Right ventricle myocardium superior (tissue), 1 donor: ENCODE measurements around the gene CCDC157. TPM values are rescaled to one million over a fixed set of nuclear protein-coding genes. Genes with fewer than 3 reads are reported as not detected.

Experiments
- ATAC-seq: fragments of 200-7000 bp; cut with Tn5 transposase; one replicate; pipeline ENCODE4 v1.9.1; 2020; ENCODE audit warnings: mild to moderate bottlenecking; ENCODE audit not compliant: poor library complexity
- DNase-seq: peaks from one replicate; pipeline ENCODE4 v3.0.0-alpha.2; 2020
- intact Hi-C: fragments of 100-400 bp; cut with DNase I; formaldehyde crosslinking; loops from one replicate; pipeline ENCODE4 v1.11.2; 2022
- total RNA-seq: library from RNA; stranded (reverse); fragmentation: NEBNext Ultra II Directional; extraction: Animal tissue kit (Norgen Biotek cat#: 25700); gene quantifications from one replicate; pipeline ENCODE4 v1.2.1, GENCODE V29; 2021
- donor health status: DM: no; HTN: yes; CAD: no; lungs with severe emphysema.

Gene CCDC157
- total RNA-seq, 1 donor from 2014 or later = 0.51 TPM

DNA sequence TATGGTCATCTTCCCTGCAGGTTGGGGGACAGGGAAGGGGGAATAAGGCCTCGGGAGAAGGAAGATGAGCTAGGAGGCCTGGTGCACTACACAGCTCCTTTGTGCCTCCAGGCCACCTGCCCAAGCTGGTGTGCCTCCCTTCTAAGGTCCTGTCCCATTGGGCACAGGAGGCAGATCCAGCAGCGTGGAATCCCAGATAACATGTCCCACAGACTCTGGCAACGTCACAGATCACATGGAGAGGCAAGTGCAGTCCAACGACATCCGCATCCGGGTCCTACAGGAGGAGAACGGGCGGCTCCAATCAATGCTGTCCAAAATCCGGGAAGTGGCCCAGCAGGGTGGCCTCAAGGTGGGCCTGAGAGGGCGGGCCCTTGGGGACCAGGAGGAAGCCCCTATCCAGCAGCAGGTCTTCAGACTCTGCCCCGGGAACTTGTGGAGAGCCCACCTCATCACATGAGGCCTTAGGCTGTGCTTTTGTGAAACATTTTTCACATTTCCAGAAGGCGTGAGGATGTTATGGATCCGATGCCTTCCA lies 18.6 kb downstream of the CCDC157 start:
- no peak for ATAC-seq
- intact Hi-C loops = no loop called here
- no peak for DNase-seq

DNA sequence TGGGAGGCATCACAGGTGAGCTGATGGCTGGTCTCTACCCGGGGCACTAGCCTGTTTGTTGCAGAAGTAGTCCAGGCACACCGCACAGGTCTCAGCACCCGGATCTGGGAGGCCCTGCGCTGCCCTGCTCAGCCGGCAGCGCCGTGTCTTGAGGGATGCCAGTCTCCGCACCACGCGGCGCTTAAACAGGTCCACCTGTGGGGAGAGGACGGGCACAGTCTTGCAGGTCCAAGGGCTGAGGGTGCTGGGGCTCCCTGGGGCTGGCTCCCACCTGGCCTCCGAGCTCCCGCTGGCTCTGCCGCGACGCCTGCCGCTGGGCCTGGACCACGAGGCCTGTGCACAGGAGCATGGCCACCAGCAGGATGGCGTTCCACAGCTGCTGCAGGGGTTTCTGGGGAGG lies 23.2 kb downstream of the CCDC157 start:
- ATAC-seq = no peak
- intact Hi-C loops = no loop called here
- DNase-seq = no peak

DNA sequence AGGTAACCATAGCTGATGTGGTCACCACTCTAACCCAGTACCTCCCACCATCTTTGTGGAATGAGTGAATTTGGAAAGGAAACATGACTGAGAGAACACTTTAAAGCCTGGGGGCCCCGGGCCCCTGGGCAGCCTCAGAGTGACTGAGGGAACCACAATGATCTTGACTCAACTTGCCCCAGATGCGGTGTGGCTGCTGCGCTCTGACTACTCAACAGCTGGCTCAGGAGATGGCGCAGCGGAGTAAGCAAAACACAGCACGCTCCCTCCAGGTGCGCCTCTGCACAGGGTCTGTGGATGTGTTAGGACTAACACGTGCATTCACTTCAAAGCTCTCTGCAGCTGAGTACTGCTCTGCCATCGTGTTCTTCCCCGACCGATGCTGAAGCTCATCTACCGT lies 24.5 kb downstream of the CCDC157 start:
- no peak for ATAC-seq
- DNase-seq = no peak
- intact Hi-C loops = no loop called here

DNA sequence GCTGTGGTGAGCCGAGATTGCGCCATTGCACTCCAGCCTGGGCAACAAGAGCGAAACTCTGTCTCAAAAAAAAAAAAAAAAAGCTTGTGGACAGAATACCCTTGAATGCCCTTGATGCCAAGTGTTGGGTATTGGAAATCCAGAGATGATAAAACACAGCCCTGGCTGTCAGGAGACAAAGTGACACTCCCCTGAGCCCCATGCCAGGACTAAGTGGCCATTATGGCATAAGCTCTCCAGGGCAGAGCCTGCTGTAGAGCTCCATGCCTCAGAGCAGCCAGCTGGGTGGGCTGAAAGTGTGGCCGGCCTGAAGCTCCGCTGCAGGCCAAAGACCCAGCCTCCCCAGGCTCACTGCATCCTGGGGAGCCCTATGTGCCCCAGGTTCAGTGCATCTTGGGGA lies 25.5 kb downstream of the CCDC157 start:
- DNase-seq (no peak), ATAC-seq (peak; percentile 43)
- intact Hi-C loops = no loop called here

DNA sequence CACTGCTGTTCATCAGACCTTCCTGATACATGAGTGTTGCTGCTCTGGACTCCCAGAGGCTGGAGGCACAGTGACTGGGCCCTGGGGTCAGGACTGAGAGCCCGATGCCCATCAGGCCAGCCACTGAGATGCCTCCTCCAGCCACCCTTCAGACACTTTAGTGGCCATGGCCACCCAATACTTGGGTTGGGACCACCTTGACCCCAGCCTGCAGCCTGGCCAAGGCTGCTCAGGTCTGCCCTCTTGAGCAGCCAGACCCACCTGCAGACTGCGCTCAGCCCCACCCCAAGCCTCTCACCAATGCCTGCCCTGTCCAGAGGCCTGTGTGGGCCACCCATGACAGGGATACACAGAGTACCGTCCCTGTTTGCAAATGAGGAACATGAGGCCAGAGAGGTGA lies 26.3 kb downstream of the CCDC157 start:
- no peak for ATAC-seq
- intact Hi-C loops = no loop called here
- DNase-seq = no peak

DNA sequence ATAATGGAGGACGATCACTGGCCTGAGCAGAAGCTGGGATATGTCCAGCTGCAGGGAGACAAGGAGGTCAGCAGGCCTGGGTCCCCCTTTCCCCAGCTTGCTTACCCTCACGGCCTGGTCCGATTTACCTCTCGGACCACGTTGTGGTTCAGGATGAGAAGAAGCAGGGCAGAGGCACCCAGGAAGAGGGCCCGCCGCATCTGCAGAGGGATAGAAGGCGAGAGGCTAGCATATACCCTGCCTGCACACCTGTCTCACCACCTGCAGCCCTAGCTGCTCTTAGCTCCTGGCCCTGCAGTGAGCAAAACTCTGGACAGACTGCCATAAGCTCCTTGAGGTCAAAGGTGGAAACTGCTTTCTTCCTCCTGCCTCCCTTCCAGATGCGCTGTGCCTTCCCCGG lies 29.1 kb downstream of the CCDC157 start:
- ATAC-seq (no peak), DNase-seq (no peak)
- intact Hi-C loops = loop anchor here (5.0 kb wide), 2 partner anchors 124 to 279 kb away; no protein-coding TSS in a partner anchor

DNA sequence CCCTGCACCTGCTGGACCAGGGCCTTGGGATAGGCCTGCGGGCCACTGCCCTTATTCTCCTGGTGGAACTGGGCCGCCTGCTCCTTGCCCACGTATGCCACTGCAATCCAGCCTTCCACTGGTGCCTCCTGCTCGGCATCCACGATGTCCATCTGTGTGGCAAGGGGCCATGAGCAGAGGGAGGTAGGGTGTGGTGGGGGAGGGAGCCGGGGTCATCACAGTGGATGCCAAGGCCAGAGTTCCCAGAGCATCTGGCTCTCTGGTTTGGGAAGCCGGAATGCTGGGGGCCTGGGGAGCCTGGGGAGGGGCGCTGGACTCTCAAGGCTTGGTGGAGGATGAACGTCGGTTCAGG lies 29.8 kb downstream of the CCDC157 start:
- intact Hi-C loops = loop anchor here (5.0 kb wide), 2 partner anchors 124 to 279 kb away; no protein-coding TSS in a partner anchor
- DNase-seq (no peak), ATAC-seq (no peak)

DNA sequence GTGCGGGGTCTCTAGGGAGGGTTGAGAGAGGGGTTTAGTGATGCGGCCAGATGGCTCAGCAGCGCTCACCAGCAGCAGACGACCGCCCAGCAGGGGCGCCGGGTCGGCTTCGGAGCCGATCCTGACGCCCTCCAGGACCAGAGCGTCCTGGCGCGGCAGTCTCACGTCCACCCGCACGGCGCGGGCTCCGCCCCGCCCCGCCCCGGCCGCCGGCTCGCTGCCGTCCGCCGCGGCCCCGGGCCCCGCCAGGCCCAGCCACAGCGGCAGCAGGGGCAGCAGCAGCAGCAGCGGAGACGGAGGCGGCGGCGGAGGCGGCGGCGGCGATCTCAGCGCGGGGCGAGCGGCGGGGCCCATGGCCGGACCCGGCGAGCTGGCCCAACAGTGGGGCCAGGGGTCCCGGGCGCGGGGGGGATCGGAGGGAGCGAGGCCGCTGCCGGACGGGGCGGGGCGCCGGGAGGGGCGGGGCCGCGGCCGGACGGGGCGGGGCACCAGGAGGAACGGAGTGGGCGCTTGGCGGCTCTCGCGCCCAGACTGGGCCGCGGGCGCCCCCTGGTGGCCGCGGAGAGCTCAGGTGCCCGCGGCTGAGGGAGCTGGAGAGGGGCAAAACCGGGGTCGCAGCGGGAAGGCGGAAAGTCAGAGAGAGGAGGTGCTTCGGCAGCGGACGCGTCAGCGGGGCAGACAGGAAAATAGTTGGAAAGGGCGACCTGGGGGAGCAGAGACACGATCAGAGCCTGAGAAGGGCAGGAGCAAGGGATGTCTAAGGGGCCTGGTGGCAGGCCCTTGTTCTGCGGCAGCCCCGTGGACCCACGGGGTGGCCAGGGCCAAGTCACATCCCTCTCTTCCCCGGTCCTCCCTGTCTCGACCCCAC lies 30.4 kb downstream of the CCDC157 start, which contains the start of gene RNF215:
RNF215 (minus strand) TSS at position 452 of the 868 bp plus-strand sequence; CDS start at position 354, 98 bp downstream.
- ATAC-seq = peak; percentile 97
- intact Hi-C loops = loop anchor here (1.0 to 5.0 kb wide), 3 partner anchors 99 to 280 kb away; no protein-coding TSS in a partner anchor
- peak; percentile 90 for DNase-seq

DNA sequence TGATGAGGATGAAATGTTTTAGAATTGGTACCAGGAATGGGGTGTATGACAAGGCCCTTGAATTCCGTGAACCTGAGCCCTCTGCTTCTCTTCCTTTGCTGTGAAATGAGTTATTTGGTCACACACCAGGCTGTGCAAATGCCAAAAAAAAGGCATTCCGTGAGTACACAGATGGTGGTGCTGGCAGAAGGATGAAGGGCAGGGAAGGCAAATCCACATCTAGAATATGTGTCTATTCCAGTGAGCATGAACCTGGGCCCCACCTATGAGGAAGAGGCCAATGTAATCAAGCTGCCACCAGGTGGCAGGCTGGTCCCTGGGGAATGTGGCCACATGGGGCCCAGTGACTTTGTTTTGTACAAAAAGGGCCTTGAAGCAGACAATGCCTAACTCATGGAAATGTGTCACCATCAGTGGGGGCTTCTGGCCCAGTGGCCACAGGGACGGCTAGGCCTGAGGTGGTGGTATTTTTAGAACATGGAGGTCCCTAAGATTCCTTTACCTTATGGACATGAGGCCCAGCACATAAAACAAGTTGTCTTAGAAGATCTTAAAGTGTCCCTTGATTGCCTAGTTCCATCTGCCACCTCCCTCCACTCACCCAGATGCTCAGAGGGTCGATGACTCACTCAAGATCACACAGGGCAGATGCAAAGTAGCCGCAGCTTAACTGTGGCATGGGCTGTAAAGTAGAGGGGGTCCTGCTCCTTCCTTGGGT lies 34.3 kb downstream of the CCDC157 start:
- ATAC-seq (peak; percentile 29), DNase-seq (peak; percentile 79)
- intact Hi-C loops = loop anchor here (2.0 kb wide), 1 partner anchor 96 kb away; no protein-coding TSS in a partner anchor

DNA sequence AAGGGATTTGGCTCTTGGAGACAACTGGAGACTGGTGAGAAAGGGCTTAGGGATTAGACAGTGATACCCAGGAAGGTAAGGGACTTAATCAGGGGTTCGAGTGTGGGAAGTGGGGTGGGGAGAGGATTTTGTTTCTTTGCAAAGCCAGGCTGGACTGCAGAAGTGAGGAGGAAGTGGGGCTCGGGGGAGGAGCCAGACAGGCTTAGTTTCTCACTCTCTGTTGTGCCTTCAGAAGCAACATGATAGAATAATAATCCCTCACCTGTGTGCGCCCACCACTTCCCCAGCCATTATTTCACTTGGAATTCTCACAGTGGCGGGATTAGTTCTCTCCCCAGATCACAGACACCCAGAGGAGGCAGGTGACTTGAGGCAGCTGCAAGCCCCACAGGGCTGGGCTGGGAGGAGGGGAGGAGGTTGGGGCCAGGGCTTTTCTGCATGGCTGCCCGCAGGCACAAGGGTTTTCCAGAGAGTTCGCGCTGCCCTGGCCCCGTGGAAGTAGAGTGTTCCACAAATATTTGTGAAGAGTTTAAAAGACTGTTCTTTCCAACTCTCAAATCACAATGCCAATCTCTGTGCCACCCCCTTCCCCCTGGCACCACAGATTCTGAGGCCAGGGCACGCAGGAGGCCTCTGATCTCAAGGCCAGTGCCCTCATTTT lies 36.0 kb downstream of the CCDC157 start:
- ATAC-seq (no peak), DNase-seq (no peak)
- intact Hi-C loops = no loop called here

DNA sequence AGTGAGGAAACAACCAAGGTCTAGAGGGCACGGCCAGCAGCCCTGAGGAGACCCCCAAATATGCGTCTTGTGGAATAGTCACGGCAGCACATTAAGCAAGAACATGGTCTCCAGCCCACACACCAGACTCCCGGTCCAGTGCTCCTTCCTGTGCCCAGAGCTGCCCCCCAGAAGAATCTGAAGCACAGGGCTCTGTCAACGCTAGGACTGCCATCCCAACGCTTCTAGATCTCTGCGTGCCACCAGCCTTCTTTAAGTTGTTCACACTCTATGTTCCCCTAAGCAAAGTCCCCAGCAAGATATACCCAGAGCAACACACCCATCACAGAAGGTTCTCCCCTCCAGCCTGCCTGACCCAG lies 36.5 kb downstream of the CCDC157 start:
- no peak for DNase-seq
- intact Hi-C loops = no loop called here
- ATAC-seq = no peak

DNA sequence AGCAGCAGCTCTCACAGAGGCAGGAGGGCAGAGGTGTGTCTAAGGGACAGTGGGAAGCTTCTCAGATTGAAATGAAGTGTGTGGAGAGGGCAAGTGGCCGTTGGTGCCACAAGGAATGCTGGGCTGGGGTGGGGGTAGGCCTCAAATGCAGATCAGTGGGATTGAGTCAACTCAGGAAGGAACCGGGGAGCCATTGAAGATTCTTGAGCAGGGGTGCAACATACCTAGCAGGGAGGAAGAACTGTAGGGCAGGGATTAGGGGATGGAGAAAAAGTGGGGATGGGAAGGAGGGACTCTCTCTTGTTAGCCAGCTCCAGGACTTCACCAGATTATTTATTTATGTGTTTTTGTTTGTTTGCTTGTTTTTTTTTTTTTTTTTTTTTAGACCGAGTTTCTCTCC lies 37.1 kb downstream of the CCDC157 start:
- DNase-seq (no peak), ATAC-seq (no peak)
- intact Hi-C loops = no loop called here

DNA sequence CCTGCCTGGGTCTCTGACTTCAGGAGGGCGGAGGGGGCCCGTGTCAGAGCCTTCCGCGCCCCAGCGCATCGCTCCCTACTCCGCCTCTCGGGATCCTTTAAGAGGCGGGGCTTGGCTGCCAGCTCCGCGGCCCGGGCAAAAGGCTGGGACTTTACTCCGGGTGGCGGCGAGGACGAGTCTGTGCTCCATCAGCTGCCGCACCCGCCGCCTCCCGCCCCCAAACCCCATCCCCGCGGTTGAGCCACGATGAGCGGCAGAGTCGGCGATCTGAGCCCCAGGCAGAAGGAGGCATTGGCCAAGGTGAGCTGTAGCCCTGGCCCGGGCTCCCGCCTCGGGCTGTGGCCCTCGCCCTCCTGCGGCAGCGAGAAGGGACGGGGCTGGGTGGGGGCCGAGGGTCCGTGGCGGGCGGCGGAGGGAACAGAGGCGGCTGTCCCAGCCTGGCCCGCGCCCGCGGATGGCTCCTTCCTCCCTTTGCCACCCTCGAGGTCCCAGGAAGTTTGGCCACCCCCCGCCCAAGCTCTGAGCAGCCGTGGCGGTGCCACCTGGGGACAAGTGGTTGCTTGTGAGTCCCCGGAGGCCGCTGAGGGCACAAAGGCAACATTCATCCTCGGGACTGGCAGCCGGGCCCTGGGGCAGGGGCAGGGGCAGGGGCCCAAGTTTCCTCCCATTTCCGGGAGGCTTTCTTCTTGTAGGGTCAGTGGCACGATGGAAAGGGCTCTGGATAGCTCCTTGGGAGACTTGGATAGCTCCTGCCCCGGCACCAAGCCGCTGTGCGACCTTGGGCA lies 40.3 kb downstream of the CCDC157 start, which contains the start of gene SEC14L2:
SEC14L2 (plus strand) TSS at position 148 of the 785 bp plus-strand sequence; CDS start at position 247, 99 bp downstream.
- peak; percentile 82 for ATAC-seq
- peak; percentile 82 for DNase-seq
- intact Hi-C loops = no loop called here

DNA sequence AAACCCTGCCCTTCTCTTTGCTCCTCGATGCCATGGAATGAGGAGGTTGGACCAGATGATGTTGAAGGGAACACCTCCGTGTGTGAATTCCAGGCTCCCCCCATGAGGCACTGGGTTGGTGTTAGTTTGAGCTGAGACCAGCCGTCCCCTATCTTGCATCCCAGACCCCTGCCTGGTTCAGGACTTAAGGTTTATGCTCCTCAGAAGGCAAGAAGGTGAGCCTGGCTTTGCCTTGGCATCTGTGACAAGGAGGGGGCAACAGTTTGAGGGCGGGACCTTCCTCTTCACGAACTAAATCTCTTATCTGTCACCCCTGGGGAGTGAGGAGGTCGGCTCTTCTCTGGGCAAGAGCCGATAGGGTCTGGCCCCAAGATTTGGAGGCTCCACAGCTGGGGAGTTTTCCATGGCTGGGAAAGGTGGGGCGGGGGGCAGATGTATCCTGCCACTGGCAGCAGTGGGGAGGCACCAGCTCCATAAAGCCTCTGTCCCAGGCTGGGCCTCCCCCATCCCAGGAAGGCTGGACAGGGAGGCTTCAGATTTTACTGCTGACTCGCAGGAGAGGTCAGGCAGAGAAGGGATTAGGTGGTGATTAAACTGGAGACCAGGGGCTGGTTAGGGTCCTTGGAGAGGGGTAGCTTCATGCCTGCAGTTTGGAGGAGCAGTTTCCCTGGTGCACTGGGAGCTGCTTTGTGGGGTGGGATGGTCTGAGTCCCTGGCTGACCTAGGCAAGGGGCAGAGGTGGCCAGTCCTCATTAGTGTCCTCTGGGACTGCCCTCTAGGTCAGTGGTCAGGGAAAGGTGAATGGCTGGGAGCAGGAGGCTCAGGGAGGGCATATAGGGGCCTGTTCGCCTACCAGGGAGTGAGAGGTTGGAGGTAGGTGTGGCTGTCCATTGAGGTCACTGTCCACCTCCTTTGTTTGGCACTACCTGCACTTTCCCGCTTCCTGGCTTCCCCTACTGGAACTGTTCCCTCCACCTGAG lies 41.1 kb downstream of the CCDC157 start:
- no peak for DNase-seq
- ATAC-seq = peak; percentile 22
- intact Hi-C loops = no loop called here

DNA sequence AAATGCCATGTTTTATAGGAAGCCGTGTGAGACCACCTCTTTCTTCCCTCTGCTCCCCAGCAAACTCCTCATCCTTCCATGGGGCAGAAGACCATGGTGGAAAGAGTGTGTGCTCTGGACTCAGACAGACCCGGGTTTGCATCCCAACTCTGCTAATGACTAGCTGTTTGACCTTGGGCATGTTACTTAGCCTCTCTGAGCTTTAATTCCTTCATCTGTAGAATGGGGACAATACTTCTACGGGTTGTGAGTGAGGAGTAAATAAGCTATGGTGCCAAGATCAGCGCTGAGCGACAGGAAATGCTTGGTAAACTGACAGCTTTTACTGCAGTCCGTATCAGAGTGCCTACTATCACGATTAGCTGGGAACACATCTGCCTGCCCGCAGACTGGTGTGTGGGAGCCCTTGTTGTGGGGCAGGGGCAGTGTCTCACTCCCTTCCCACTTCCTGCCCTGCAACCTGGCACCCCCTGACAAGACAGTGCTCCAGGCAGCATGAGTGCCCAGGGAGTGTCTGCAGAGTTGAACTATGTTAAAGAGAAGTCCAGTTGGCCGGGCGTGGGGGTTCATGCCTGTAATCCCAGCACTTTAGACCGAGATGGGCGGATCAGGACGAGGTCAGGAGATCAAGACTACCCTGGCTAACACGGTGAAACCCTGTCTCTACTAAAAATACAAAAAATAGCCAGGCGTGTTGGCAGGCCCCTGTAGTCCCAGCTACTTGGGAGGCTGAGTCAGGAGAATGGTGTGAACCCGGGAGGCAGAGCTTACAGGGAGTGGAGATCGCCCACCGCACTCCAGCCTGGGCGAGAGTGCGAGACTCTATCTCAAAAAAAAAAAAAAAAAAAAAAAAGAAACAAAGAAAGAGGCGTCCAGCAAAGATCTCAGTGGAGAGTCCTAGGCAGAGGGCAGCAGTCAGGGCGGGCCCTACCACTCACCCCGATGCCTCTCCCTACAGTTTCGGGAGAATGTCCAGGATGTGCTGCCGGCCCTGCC lies 42.2 kb downstream of the CCDC157 start:
- no peak for ATAC-seq
- no peak for DNase-seq
- intact Hi-C loops = no loop called here

DNA sequence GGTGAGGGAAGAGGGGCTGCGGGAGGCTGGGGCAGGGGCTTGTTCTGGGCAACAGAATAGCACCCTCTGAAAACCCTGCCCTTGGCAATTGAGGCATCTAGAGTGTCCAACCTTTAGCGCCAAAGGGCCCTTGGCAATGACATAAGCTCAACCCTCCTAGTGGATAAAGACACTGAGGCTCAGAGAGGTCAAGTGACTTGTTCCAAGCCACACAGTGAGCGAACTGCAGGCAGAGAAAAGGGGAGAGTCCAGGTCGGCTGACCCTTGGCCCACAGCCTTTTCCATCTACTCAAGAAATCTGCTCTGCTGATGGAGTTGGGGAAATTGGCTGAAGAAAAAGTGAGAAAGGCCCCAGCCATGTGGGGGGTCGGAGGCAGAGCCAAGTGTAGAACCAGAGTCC lies 42.9 kb downstream of the CCDC157 start:
- no peak for DNase-seq
- ATAC-seq = no peak
- intact Hi-C loops = no loop called here
